Activated CD8-positive, alpha-beta T cell treated with anti-CD3 and anti-CD28 coated beads, Interleukin-2, amount 10 ng/mL, durations not matched to agents 7 days and 5 days (primary cell): ENCODE data around the gene WDR26. TPM values are rescaled to one million over a fixed set of nuclear protein-coding genes. Genes with fewer than 3 reads are reported as not detected.
"Not testable (repeated sequence)": the region's sequence is repeated elsewhere in the genome, so short reads cannot be mapped to it uniquely, and the experiment has no call there.

ENCODE experiments used
- ATAC-seq: fragments of 150-1000 bp; cut with Tn5 transposase; one replicate; pipeline ENCODE4 v1.10.0; 2021; ENCODE audit warnings: moderate library complexity
- CTCF ChIA-PET: fragments of 350-600 bp; sonication (Branson Sonifier 250); formaldehyde crosslinking; loops from one replicate; lab custom pipeline; 2021; ENCODE audit warnings: antibody characterized with exemption; lab: Charles Lee
- POLR2A ChIA-PET: fragments of 350-600 bp; sonication (Branson Sonifier 250); formaldehyde crosslinking; loops from one replicate; lab custom pipeline; 2021; ENCODE audit warnings: antibody characterized with exemption; lab: Charles Lee
- DNase-seq: peaks from one replicate; pipeline ENCODE4 v3.0.0-alpha.2; 2020
- H3K27ac Mint-ChIP-seq: one replicate; pipeline ENCODE4 v1.8.0; 2021; ENCODE audit warnings: mild to moderate bottlenecking, mixed read lengths
- H3K27me3 Mint-ChIP-seq: one replicate; pipeline ENCODE4 v1.8.0; 2021; ENCODE audit warnings: low read depth, mixed read lengths
- H3K36me3 Mint-ChIP-seq: one replicate; pipeline ENCODE4 v1.8.0; 2021; ENCODE audit warnings: low read depth, mixed read lengths
- H3K4me1 Mint-ChIP-seq: one replicate; pipeline ENCODE4 v1.8.0; 2021; ENCODE audit warnings: low read depth, mixed read lengths
- H3K4me3 Mint-ChIP-seq: one replicate; pipeline ENCODE4 v1.8.0; 2021; ENCODE audit warnings: mild to moderate bottlenecking, mixed read lengths
- H3K9me3 Mint-ChIP-seq: one replicate; pipeline ENCODE4 v1.8.0; 2022; ENCODE audit warnings: mixed read lengths; ENCODE audit not compliant: insufficient read depth
- total RNA-seq, 2 experiments: library from RNA; stranded (reverse); gene quantifications; one replicate each; pipeline ENCODE4 v1.2.3, GENCODE V29; 2021

WDR26 gene
- total RNA-seq = 10 to 100 TPM; 63.8 to 66.2 TPM

DNA sequence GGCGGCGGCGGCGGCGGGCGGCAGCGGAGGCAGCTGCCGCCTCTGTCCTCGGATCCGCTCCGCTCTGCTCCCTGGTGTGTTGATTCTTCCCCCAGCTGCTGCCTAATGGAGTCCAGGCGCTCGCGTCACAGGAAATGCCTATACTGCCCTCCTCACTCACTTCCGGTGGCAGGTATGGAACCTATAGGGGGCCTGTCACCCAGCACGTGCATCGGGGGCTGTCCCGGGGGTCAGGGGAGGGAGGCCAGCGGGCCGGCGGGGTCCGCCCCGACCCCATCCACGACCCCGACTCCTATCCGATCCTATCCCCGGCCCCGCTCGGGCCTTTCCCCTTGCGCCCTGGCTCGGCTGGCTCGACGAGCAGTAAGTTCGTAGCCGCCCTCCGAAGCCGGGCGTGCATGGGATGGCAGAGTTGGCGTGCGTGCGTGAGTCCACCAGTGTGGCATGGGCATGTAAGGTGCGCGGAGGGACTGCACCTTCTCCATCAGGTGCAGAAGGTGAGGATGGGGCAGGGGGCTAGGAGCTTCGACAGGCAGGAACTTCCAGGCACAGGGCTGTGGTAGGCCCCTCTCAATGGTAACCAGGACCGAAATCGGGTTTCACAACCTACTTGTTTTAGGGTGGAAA lies at the start of gene WDR26:
Gene WDR26 (minus strand): TSS at position 107 of the 627 bp plus-strand sequence.
- H3K27ac Mint-ChIP-seq = peak within 1 kb of the TSS; percentile 99
- ATAC-seq (peak; percentile 89), DNase-seq (peak; percentile 92)
- ChIA-PET CTCF (interaction anchor here (0.7 to 8.1 kb wide), 5 partner anchors 8 to 101 kb away, joined by 3 to 65 read pairs (median 3); no protein-coding TSS in a partner anchor), POLR2A (interaction anchor here (0.5 to 1.8 kb wide), 7 partner anchors 9 to 91 kb away, joined by 3 to 8 read pairs (median 3); no protein-coding TSS in a partner anchor)
- peaks cover 54% of the 10 kb centered on the region for H3K4me1 Mint-ChIP-seq
- no peaks in the 10 kb centered on the region for H3K9me3 Mint-ChIP-seq
- H3K36me3 Mint-ChIP-seq = peaks cover 27% of the 10 kb centered on the region
- no peaks in the 10 kb centered on the region for H3K27me3 Mint-ChIP-seq
- peak within 1 kb of the TSS; percentile 92 for H3K4me3 Mint-ChIP-seq

- H3K27ac Mint-ChIP-seq, H3K4me3 Mint-ChIP-seq, H3K27me3 Mint-ChIP-seq, H3K4me1 Mint-ChIP-seq, H3K36me3 Mint-ChIP-seq, DNase-seq, ATAC-seq, CTCF ChIA-PET, H3K9me3 Mint-ChIP-seq: not testable (repeated sequence)
- POLR2A ChIA-PET = interaction anchor here (0.6 kb wide), 1 partner anchor 217 kb away, joined by 3 read pairs; no protein-coding TSS in a partner anchor
These were observed 48.6 kb upstream of the WDR26 start for GRCh38 chr1:224483206-224483605.

GRCh38 chr1:224482619-224483018 lies 48.0 kb upstream of the WDR26 start:
- ATAC-seq (no peak), DNase-seq (no peak)
- Mint-ChIP-seq H3K9me3 (no peaks in the 10 kb centered on the region), H3K4me1 (no peaks in the 10 kb centered on the region), H3K27ac (peak overlapping the region; percentile 37), H3K36me3 (peaks cover 3% of the 10 kb centered on the region), H3K27me3 (peaks cover 4% of the 10 kb centered on the region), H3K4me3 (no peak overlapping the region)
- ChIA-PET CTCF (no interaction called here), POLR2A (interaction anchor here (0.6 kb wide), 1 partner anchor 216 kb away, joined by 3 read pairs; no protein-coding TSS in a partner anchor)

- Mint-ChIP-seq H3K27ac (no peak overlapping the region), H3K9me3 (no peaks in the 10 kb centered on the region), H3K4me3 (no peak overlapping the region), H3K36me3 (peaks cover 3% of the 10 kb centered on the region), H3K27me3 (peaks cover 4% of the 10 kb centered on the region), H3K4me1 (no peaks in the 10 kb centered on the region)
- ChIA-PET POLR2A (interaction anchor here (0.6 kb wide), 1 partner anchor 48 kb away, joined by 3 read pairs; no protein-coding TSS in a partner anchor), CTCF (interaction anchor here (0.8 kb wide), 1 partner anchor 25 kb away, joined by 4 read pairs; no protein-coding TSS in a partner anchor)
- ATAC-seq (no peak), DNase-seq (no peak)
These were observed 47.0 kb upstream of the WDR26 start for GRCh38 chr1:224481601-224482000.

DNA sequence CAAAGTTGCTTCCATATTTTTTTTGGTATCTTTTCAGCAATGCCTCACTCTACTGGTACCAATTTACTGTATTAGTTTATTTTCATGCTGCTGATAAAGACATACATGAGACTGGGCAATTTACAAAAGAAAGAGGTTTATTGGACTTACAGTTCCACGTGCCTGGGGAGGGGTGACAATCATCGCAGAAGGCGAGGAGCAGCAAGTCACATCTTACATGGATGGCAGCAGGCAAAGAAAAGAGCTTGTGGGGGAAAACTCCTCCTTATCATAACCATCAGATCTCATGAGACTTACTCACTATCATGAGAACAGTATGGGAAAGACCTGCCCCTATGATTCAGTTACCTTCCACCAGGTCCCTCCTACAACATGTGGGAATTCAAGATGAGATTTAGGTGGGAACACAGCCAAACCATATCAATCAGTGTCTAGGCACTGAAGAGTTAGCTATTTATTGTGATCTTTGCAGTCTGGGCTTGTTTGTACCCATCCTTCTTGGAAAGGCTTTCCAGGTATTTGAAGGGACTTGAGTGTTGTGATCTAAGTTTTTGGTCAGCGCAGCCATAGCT lies 46.4 kb upstream of the WDR26 start:
- H3K4me3 Mint-ChIP-seq, H3K4me1 Mint-ChIP-seq, CTCF ChIA-PET, H3K9me3 Mint-ChIP-seq, H3K27me3 Mint-ChIP-seq, DNase-seq, ATAC-seq, H3K27ac Mint-ChIP-seq, H3K36me3 Mint-ChIP-seq: not testable (repeated sequence)
- POLR2A ChIA-PET = interaction anchor here (0.6 kb wide), 1 partner anchor 48 kb away, joined by 3 read pairs; no protein-coding TSS in a partner anchor

DNA sequence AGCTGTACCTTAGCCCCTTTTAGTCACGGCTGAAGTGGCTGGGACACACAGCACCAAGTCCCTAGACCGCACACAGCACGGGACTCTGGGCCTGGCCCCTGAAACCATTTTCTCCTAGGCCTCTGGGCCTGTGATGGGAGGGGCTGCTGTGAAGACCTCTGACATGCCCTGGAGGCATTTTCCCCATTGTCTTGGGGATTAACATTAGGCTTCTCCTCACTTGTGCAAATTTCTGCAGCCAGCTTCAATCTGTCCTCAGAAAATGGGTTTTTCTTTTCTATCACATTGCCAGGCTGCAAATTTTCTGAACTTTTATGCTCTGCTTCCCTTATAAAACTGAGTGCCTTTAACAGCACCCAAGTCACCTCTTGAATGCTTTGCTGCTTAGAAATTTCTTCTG lies 45.6 kb upstream of the WDR26 start:
- DNase-seq, ATAC-seq, H3K9me3 Mint-ChIP-seq, H3K36me3 Mint-ChIP-seq, H3K4me3 Mint-ChIP-seq, POLR2A ChIA-PET, H3K27me3 Mint-ChIP-seq, CTCF ChIA-PET, H3K27ac Mint-ChIP-seq, H3K4me1 Mint-ChIP-seq: not testable (repeated sequence)

GRCh38 chr1:224472806-224473205 lies 38.2 kb upstream of the WDR26 start:
- ChIA-PET POLR2A (no interaction called here), CTCF (interaction anchor here (1.0 to 2.6 kb wide), 3 partner anchors 16 to 343 kb away, joined by 3 to 11 read pairs (median 4); no protein-coding TSS in a partner anchor)
- Mint-ChIP-seq H3K4me3 (no peak overlapping the region), H3K4me1 (no peaks in the 10 kb centered on the region), H3K27me3 (peaks cover under 1% of the 10 kb centered on the region), H3K27ac (no peak overlapping the region), H3K9me3 (peaks cover 5% of the 10 kb centered on the region), H3K36me3 (peaks cover 2% of the 10 kb centered on the region)
- DNase-seq (no peak), ATAC-seq (no peak)

- H3K4me3 Mint-ChIP-seq = no peak overlapping the region
- H3K27me3 Mint-ChIP-seq = no peaks in the 10 kb centered on the region
- ATAC-seq (no peak), DNase-seq (no peak)
- POLR2A ChIA-PET = interaction anchor here (1.2 kb wide), 1 partner anchor 10 kb away, joined by 4 read pairs; no protein-coding TSS in a partner anchor
- H3K4me1 Mint-ChIP-seq = peaks cover 11% of the 10 kb centered on the region
- CTCF ChIA-PET = interaction anchor here (1.0 to 1.5 kb wide), 4 partner anchors 9 to 49 kb away, joined by 3 to 4 read pairs (median 4); no protein-coding TSS in a partner anchor
- no peak overlapping the region for H3K27ac Mint-ChIP-seq
- H3K9me3 Mint-ChIP-seq = peaks cover 5% of the 10 kb centered on the region
- peaks cover 2% of the 10 kb centered on the region for H3K36me3 Mint-ChIP-seq
These were observed 31.6 kb upstream of the WDR26 start for GRCh38 chr1:224466154-224466553.

DNA sequence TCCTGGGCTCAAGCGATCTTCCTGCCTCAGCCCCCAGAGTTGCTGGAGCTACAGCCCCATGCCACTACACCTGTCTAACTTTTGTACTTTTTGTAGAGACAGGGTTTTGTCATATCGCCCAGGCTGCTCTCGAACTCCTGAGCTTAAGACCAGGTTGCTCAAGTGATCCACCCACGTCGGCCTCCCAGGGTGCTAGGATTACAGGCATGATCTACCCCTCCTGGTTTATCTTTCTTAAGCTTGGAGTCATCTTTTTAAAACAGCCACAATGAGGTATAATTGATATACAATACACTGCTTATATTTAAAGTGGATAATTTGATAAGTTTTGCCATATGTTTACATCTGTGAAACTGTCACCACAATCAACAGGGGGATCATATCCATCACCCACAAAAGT lies 25.4 kb upstream of the WDR26 start:
- no peak overlapping the region for H3K4me3 Mint-ChIP-seq
- ChIA-PET POLR2A (interaction anchor here (0.5 to 2.5 kb wide), 2 partner anchors 25 to 130 kb away, joined by 3 to 8 read pairs; partner anchors contain the start of genes NVL and WDR26), CTCF (interaction anchor here (0.8 to 4.7 kb wide), 4 partner anchors 18 to 344 kb away, joined by 3 to 65 read pairs (median 6); partner anchors contain the start of gene WDR26)
- H3K27me3 Mint-ChIP-seq = no peaks in the 10 kb centered on the region
- H3K36me3 Mint-ChIP-seq = no peaks in the 10 kb centered on the region
- peaks cover 31% of the 10 kb centered on the region for H3K4me1 Mint-ChIP-seq
- no peak for DNase-seq
- H3K9me3 Mint-ChIP-seq = no peaks in the 10 kb centered on the region
- ATAC-seq = no peak
- peak overlapping the region; percentile 20 for H3K27ac Mint-ChIP-seq

- Mint-ChIP-seq H3K9me3 (no peaks in the 10 kb centered on the region), H3K27ac (no peak overlapping the region), H3K4me1 (peaks cover 31% of the 10 kb centered on the region), H3K36me3 (no peaks in the 10 kb centered on the region), H3K27me3 (no peaks in the 10 kb centered on the region), H3K4me3 (no peak overlapping the region)
- CTCF ChIA-PET = interaction anchor here (0.6 to 4.7 kb wide), 6 partner anchors 17 to 392 kb away, joined by 3 to 65 read pairs (median 6); partner anchors contain the start of gene WDR26
- DNase-seq (no peak), ATAC-seq (no peak)
- POLR2A ChIA-PET = interaction anchor here (0.5 to 2.5 kb wide), 2 partner anchors 8 to 24 kb away, joined by 3 to 8 read pairs; partner anchors contain the start of gene WDR26
These were observed 24.4 kb upstream of the WDR26 start for GRCh38 chr1:224458996-224459395.

DNA sequence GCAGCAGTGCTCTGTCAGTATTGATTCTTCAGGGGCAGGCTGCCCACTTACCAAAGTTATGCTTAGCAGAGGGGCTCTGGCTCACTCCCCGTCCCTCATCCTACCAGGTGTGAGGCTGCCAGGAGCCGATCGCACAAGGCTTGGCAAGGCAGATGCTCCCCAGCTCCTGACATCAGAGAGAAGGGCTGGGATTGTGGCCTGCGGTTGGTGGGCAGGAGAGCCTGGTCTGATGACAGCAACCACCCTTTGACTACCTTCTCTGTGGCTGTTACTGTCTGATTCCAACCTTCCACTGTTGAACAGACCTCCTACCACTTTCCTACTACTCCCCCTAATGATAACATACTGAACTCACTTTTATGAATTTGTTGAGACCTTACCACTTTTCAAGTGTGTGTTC lies 23.7 kb upstream of the WDR26 start:
- no peak overlapping the region for H3K27ac Mint-ChIP-seq
- H3K36me3 Mint-ChIP-seq = no peaks in the 10 kb centered on the region
- CTCF ChIA-PET = interaction anchor here (0.7 to 4.7 kb wide), 25 partner anchors 8 to 393 kb away, joined by 3 to 65 read pairs (median 9); partner anchors contain the start of genes CNIH3 and WDR26
- DNase-seq (no peak), ATAC-seq (no peak)
- H3K9me3 Mint-ChIP-seq = no peaks in the 10 kb centered on the region
- POLR2A ChIA-PET = interaction anchor here (0.5 to 2.5 kb wide), 2 partner anchors 9 to 24 kb away, joined by 3 to 8 read pairs; partner anchors contain the start of gene WDR26
- H3K4me3 Mint-ChIP-seq = no peak overlapping the region
- peaks cover 31% of the 10 kb centered on the region for H3K4me1 Mint-ChIP-seq
- no peaks in the 10 kb centered on the region for H3K27me3 Mint-ChIP-seq
